ENCODE data around the gene DEPP1.

DNA sequence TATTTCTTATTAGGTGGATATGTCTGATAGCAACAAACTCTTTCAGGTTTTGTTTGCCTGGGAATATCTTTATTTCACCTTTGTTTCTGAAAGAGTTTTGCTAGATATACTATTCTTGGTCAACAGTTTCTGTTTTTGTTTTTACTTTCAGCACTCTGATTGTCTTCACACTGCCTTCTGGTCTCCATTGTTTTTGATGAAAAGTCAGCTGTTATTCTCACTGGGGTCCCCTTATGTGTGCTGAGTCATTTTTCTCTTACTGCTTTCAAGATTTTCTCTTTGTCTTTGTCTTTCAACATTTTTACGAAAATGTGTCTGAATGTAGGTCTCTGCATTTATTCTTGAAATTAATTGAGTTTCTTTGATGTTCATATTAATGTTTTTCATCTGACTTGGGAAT lies 34.3 kb downstream of the DEPP1 start:
- no peak for TF ChIP-seq MYBL2 (CRISPR knock-in tag; IDR thresholded peaks at IDR 0.05)
- TF ChIP-seq, protein P1, sequence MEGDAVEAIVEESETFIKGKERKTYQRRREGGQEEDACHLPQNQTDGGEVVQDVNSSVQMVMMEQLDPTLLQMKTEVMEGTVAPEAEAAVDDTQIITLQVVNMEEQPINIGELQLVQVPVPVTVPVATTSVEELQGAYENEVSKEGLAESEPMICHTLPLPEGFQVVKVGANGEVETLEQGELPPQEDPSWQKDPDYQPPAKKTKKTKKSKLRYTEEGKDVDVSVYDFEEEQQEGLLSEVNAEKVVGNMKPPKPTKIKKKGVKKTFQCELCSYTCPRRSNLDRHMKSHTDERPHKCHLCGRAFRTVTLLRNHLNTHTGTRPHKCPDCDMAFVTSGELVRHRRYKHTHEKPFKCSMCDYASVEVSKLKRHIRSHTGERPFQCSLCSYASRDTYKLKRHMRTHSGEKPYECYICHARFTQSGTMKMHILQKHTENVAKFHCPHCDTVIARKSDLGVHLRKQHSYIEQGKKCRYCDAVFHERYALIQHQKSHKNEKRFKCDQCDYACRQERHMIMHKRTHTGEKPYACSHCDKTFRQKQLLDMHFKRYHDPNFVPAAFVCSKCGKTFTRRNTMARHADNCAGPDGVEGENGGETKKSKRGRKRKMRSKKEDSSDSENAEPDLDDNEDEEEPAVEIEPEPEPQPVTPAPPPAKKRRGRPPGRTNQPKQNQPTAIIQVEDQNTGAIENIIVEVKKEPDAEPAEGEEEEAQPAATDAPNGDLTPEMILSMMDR (IDR thresholded peaks at IDR 0.05) = no peak
- TF ChIP-seq SP1 (CRISPR knock-in tag; conservative IDR thresholded peaks at IDR 0.05) = no peak
- TF ChIP-seq, protein P2, sequence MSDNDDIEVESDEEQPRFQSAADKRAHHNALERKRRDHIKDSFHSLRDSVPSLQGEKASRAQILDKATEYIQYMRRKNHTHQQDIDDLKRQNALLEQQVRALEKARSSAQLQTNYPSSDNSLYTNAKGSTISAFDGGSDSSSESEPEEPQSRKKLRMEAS (CRISPR knock-in tag; IDR thresholded peaks at IDR 0.05) = no peak
- TF ChIP-seq, protein P3, sequence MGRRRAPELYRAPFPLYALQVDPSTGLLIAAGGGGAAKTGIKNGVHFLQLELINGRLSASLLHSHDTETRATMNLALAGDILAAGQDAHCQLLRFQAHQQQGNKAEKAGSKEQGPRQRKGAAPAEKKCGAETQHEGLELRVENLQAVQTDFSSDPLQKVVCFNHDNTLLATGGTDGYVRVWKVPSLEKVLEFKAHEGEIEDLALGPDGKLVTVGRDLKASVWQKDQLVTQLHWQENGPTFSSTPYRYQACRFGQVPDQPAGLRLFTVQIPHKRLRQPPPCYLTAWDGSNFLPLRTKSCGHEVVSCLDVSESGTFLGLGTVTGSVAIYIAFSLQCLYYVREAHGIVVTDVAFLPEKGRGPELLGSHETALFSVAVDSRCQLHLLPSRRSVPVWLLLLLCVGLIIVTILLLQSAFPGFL (CRISPR knock-in tag; IDR thresholded peaks at IDR 0.05; ENCODE audit: borderline replicate concordance) = no peak
- TF ChIP-seq, protein P4, sequence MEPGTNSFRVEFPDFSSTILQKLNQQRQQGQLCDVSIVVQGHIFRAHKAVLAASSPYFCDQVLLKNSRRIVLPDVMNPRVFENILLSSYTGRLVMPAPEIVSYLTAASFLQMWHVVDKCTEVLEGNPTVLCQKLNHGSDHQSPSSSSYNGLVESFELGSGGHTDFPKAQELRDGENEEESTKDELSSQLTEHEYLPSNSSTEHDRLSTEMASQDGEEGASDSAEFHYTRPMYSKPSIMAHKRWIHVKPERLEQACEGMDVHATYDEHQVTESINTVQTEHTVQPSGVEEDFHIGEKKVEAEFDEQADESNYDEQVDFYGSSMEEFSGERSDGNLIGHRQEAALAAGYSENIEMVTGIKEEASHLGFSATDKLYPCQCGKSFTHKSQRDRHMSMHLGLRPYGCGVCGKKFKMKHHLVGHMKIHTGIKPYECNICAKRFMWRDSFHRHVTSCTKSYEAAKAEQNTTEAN (CRISPR knock-in tag; IDR thresholded peaks at IDR 0.05) = no peak
- no peak for TF ChIP-seq SOX15 (CRISPR knock-in tag; IDR thresholded peaks at IDR 0.05)
- no peak for TF ChIP-seq SMAD3 (CRISPR knock-in tag; IDR thresholded peaks at IDR 0.05; ENCODE audit: borderline replicate concordance)
- TF ChIP-seq, protein P5, sequence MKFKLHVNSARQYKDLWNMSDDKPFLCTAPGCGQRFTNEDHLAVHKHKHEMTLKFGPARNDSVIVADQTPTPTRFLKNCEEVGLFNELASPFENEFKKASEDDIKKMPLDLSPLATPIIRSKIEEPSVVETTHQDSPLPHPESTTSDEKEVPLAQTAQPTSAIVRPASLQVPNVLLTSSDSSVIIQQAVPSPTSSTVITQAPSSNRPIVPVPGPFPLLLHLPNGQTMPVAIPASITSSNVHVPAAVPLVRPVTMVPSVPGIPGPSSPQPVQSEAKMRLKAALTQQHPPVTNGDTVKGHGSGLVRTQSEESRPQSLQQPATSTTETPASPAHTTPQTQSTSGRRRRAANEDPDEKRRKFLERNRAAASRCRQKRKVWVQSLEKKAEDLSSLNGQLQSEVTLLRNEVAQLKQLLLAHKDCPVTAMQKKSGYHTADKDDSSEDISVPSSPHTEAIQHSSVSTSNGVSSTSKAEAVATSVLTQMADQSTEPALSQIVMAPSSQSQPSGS (CRISPR knock-in tag; IDR thresholded peaks at IDR 0.05; ENCODE audit: borderline replicate concordance, low read depth) = no peak
